ENCODE measurements around the gene CRAT. TPM values are rescaled to one million over a fixed set of nuclear protein-coding genes. Genes with fewer than 3 reads are reported as not detected.

Gene CRAT
- total RNA-seq, 4 donors from 2014 or later = 50.3 to 220 (median 146) TPM

GRCh38 chr9:129101279-129101678 is 9.3 kb downstream of the CRAT start:
- Histone ChIP-seq H3K27me3 (no peaks in the 10 kb centered on the region), H3K36me3 (peaks cover 0 to 56% (median 0%) of the 10 kb centered on the region in 3 donors)

GRCh38 chr9:129100383-129101169 is 10.0 kb downstream of the CRAT start:
- no peaks in the 10 kb centered on the region for H3K9me3 ChIP-seq
- TF ChIP-seq CTCF (IDR thresholded peaks at IDR 0.05) (no peak), POLR2A (IDR thresholded peaks at IDR 0.05) (no peak)
- H3K4me1 ChIP-seq = no peaks in the 10 kb centered on the region
- DNase-seq = no peak
- H3K27ac ChIP-seq = no peak overlapping the region
- no peak overlapping the region for H3K4me3 ChIP-seq
- H3K36me3 ChIP-seq = peaks cover 0 to 57% (median 0%) of the 10 kb centered on the region in 3 donors
- H3K27me3 ChIP-seq = no peaks in the 10 kb centered on the region

More at GRCh38 chr9:129101279-129101678, 9.3 kb downstream of the CRAT start:
- H3K4me1 ChIP-seq = no peaks in the 10 kb centered on the region
- H3K4me3 ChIP-seq = no peak overlapping the region
- TF ChIP-seq CTCF (IDR thresholded peaks at IDR 0.05) = no peak
- no peak for TF ChIP-seq POLR2A (IDR thresholded peaks at IDR 0.05)
- H3K27ac ChIP-seq = no peak overlapping the region
- no peak for DNase-seq
- no peaks in the 10 kb centered on the region for H3K9me3 ChIP-seq

- H3K4me1 ChIP-seq = no peaks in the 10 kb centered on the region
- H3K27ac ChIP-seq = no peak overlapping the region
- TF ChIP-seq POLR2A (IDR thresholded peaks at IDR 0.05) (no peak), CTCF (IDR thresholded peaks at IDR 0.05) (no peak)
- DNase-seq = no peak
- H3K27me3 ChIP-seq = no peaks in the 10 kb centered on the region
- peaks cover 0 to 63% (median 0%) of the 10 kb centered on the region in 3 donors for H3K36me3 ChIP-seq
- no peaks in the 10 kb centered on the region for H3K9me3 ChIP-seq
- H3K4me3 ChIP-seq = no peak overlapping the region
Measured at GRCh38 chr9:129098328-129098727, 12.3 kb downstream of the CRAT start.

- peaks cover 0 to 63% (median 0%) of the 10 kb centered on the region in 3 donors for H3K36me3 ChIP-seq
- DNase-seq = no peak
- TF ChIP-seq CTCF (IDR thresholded peaks at IDR 0.05) = no peak
- TF ChIP-seq POLR2A (IDR thresholded peaks at IDR 0.05) = no peak
- H3K27ac ChIP-seq = no peak overlapping the region
- H3K27me3 ChIP-seq = no peaks in the 10 kb centered on the region
- no peak overlapping the region for H3K4me3 ChIP-seq
- H3K4me1 ChIP-seq = no peaks in the 10 kb centered on the region
- no peaks in the 10 kb centered on the region for H3K9me3 ChIP-seq
Measured at GRCh38 chr9:129097671-129098306, 12.8 kb downstream of the CRAT start.

GRCh38 chr9:129095908-129096307 is 14.7 kb downstream of the CRAT start:
- no peak for DNase-seq
- Histone ChIP-seq H3K27me3 (no peaks in the 10 kb centered on the region), H3K36me3 (peaks cover 0 to 52% (median 0%) of the 10 kb centered on the region in 3 donors), H3K27ac (no peak overlapping the region), H3K9me3 (no peaks in the 10 kb centered on the region), H3K4me1 (no peaks in the 10 kb centered on the region), H3K4me3 (no peak overlapping the region)
- TF ChIP-seq CTCF (IDR thresholded peaks at IDR 0.05) = no peak
- TF ChIP-seq POLR2A (IDR thresholded peaks at IDR 0.05) = no peak

All from Peyer's patch (tissue), 4 donors.